HG03139 (cell line): Measurements from ENCODE around the gene SEC24D.

Experiments
- ATAC-seq: cut with Tn5 transposase; IDR thresholded peaks from one replicate; pipeline ENCODE4 v1.9.1; 2021; ENCODE audit not compliant: unreplicated experiment

SEC24D gene

GRCh38 chr4:118755438-118756226 lies 80.3 kb downstream of the SEC24D start:
- no peak for ATAC-seq

- no peak for ATAC-seq
Observed at GRCh38 chr4:118754890-118755289, 81.0 kb downstream of the SEC24D start.

DNA sequence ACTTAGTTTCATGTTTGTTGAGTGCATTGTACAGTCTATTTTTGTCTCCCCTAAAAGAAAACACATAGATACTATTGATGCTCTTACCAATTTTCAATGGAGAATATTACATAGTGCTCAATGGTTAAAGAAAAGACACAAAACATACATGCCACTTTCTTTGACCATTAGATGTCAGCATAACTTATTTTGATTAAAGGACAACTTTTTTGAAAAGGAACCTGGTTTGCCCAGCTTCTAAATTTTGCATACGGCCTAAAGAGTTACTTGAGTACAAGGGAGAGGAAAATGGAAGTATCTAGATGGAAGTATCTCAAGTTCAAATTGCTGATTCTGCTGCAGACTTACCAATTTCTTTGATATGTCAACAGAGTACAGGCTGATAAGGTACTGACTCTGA lies 82.2 kb downstream of the SEC24D start:
- no peak for ATAC-seq

- ATAC-seq, result no peak
Observed at GRCh38 chr4:118753096-118753495, 82.8 kb downstream of the SEC24D start.

DNA sequence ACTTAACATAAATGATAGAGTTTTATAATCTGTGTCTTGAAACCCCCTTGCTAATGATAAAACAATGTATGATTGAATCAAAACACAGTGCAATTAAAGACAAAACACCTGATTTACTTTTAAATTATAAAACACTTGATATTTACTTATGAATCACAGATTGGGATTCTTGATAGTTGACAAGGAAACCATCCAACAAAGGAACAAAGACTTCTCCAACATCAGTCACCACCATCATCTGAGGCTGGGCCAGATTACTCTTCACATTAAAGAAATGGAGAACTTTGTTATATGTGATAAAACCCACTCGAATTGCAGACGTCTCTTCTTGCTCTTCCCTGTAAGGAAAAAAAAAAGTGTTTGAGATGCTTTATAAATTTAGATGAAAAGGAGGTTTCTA lies 83.4 kb downstream of the SEC24D start:
- ATAC-seq, result no peak

- no peak for ATAC-seq
Observed at GRCh38 chr4:118751629-118752323, 84.2 kb downstream of the SEC24D start.

- no peak for ATAC-seq
Observed at GRCh38 chr4:118749347-118749988, 86.5 kb downstream of the SEC24D start.

GRCh38 chr4:118746251-118746919 lies 89.5 kb downstream of the SEC24D start:
- no peak for ATAC-seq

GRCh38 chr4:118745357-118745756 lies 90.6 kb downstream of the SEC24D start:
- no peak for ATAC-seq

GRCh38 chr4:118743867-118744266 lies 92.1 kb downstream of the SEC24D start:
- no peak for ATAC-seq

DNA sequence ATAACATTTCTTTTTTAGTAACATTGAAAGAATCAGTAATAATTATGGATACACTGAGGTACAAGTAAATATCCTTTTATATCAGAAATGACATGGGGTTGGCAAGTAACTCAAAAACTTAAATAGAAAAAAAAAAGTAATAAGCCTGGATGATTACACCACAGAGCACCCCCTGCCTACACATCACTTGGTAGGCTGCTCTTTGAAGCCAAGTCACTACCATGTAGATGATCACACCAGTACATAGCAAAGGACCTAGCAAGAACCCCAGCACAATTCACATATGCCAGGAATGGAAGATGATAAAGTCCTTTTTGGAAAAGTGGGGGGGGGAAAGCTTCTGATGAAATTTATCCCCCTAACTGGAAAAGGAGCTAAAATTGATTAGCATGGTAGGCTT lies 93.9 kb downstream of the SEC24D start:
- no peak for ATAC-seq

- no peak for ATAC-seq
Observed at GRCh38 chr4:118741301-118741855, 94.5 kb downstream of the SEC24D start.

- ATAC-seq, result no peak
Observed at GRCh38 chr4:118740869-118741268, 95.1 kb downstream of the SEC24D start.

DNA sequence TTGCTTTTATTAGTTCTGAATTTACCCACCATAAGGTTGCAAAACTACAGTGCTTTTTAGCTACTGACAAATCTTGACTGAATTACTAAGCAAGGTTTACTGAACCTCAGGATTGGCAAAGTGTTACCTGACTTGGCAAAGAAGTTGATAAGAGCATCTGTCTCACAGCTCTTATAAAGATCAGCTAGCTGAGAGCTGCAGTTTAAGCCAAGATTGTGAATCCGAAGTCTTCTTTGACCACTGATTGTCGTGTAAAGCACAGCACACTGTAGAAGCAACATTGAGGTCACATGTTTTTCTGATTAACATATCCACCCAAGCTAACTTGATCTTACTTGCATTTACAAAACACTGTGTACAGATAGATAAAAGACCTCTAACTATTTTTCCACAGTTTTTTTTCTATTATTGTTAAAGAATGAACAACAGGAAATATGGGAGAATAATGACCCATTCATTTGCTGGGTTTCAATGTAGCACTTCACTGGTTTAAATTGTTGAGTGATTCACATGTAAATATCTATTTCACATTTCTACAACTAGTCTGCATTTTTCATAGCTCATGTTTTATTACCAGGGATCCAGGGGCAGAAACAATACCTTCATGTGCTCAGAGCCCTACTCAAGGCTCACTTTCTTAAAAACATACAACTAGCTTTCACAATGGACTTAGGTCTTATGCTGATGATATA lies 96.8 kb downstream of the SEC24D start:
- ATAC-seq, result no peak

DNA sequence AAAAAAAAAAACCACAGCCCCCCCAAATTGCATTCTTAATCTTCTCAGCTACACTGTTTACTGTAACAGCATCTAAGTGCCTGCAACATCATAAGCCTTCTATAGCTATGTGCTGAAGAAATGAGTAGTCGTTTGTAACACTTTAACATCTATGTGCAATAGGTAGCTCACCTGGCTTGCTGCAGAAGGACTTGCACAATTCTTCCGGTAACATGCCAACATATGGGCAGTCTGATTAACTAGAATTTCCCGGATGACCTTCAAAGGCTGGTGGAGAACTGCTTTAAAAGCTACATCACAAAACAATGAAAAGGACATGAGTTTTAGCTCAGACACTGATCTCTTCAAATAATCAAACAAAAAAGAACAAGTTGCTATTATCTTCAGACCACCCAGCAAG lies 97.8 kb downstream of the SEC24D start:
- ATAC-seq, result no peak

GRCh38 chr4:118736900-118737299 lies 99.0 kb downstream of the SEC24D start:
- no peak for ATAC-seq

DNA sequence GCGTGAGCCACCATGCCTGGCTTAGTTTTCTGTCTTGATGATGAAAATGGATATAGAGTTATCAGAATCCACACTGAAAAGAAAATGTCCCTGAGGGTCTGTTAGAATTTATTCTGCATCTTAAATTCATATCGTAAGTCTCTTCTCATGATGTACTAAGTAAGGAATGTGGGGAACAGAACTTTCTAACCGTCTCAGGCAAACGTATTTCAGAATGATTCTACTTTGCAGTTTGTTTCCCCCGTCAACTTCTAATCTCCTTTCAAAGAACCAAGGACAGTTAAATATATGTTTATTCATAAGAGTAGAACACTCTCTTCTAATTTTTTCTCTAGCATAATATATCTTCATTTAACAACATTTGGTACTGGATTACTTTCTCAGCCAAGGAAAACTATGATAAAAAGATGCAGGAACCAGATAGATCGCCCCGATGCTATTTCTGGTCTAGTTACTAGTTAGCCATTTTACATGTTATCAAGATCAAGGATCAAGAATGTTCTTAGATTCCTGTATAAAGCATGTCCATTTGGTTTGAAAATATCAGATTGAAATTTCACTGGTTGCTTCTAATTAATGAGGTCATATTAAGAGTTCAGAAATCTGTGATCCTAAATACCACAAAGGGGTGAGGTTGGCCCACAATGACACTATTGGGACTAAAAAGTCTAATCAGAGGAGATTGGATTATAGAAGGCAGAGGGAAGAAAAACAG lies 101.3 kb downstream of the SEC24D start:
- ATAC-seq, result no peak

- no peak for ATAC-seq
Observed at GRCh38 chr4:118732591-118733330, 103.2 kb downstream of the SEC24D start.

DNA sequence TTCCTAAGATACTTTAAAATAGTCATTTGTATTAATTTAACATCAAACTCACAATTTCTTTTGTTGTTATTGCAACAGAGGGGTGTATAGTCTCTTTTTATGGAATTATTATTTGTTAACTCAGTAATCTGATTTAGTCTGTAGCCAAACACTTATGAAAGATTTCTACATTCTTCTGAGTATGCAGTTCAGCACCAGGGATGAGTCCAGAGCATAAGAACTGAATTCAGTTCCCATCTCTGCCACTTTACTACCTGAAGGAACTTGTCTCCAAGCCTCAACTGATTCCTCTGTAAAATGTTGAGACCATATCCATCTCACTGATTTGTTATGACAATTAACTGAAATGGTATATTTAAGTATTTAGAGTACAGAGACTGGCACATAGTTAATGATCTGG lies 105.2 kb downstream of the SEC24D start:
- ATAC-seq, result no peak
